ENCODE data around the gene SFMBT2.

Gene SFMBT2

GRCh38 chr10:7264313-7264756 lies 146.5 kb downstream of the SFMBT2 start:
- DNase-seq (ENCODE audit: low read depth), result no peak

DNA sequence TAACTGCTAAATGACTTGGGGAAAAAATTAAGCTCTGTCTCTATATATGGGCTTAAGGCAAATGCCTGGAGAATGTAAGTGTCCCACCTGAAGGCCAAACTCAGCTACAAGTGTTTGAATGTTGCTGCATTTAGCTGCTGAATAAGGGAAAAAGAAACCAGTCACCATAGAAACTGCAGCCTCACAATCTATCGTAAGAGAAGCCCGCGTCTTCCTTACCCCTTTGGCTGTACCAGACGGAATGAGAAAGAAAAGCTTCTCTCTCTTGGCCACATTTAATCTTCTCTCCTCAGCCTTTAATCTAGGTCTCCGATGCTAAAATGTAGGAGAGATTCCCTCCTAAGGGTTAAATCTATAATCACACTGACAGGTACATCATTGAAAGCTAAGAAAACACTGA lies 147.2 kb downstream of the SFMBT2 start:
- DNase-seq (ENCODE audit: low read depth), result no peak

GRCh38 chr10:7261351-7261750 lies 149.5 kb downstream of the SFMBT2 start:
- DNase-seq (ENCODE audit: low read depth), result peak; percentile 16

GRCh38 chr10:7260912-7261311 lies 149.9 kb downstream of the SFMBT2 start:
- no peak for DNase-seq (ENCODE audit: low read depth)

GRCh38 chr10:7260412-7260900 lies 150.4 kb downstream of the SFMBT2 start:
- DNase-seq (ENCODE audit: low read depth), result peak; percentile 92

DNA sequence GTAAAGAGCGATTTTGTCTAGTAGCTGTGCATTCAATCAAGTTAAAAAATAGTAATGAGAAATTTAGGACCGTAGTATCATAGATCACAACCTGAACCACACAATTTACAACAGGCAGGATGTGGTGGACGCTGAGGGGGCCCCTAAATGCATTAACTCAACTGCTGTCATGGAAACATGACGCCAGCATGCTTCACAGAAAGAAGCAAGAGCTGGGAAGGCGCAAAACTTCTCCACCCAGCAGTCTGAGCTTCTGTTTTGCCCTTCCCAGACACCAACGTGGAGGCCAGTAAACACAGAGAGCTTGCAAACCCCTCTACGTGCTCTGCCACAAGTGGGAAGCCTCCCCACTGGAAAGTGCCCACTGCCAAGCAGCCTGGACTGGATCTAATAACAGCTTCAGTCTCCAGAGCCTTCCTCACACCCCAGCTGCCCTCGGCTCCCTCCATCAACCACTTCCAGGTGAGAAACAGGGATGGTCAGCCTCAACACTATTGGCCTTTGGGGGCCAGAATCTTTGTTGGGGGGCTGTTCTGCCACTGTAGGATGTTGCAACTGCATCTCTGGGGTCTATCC lies 151.8 kb downstream of the SFMBT2 start:
- no peak for DNase-seq (ENCODE audit: low read depth)

DNA sequence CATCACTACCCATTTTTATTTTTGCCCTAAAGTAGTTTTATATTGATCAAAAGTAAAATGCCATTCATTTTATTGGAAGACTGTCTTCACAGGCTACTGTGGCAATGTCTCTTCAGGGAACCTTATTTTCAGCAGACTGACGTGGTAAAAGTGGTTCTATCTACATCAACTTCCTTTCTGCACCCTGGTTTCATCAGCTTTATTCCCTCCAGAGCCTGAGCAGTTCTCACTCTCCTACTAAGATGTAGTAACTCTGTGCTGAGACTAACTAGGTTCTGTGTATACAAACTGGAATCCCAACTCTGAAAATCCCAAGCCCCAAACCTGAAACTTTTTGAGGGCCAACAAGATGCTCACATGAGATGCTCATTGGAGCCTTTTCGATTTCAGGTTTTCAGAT lies 155.3 kb downstream of the SFMBT2 start:
- no peak for DNase-seq (ENCODE audit: low read depth)

DNA sequence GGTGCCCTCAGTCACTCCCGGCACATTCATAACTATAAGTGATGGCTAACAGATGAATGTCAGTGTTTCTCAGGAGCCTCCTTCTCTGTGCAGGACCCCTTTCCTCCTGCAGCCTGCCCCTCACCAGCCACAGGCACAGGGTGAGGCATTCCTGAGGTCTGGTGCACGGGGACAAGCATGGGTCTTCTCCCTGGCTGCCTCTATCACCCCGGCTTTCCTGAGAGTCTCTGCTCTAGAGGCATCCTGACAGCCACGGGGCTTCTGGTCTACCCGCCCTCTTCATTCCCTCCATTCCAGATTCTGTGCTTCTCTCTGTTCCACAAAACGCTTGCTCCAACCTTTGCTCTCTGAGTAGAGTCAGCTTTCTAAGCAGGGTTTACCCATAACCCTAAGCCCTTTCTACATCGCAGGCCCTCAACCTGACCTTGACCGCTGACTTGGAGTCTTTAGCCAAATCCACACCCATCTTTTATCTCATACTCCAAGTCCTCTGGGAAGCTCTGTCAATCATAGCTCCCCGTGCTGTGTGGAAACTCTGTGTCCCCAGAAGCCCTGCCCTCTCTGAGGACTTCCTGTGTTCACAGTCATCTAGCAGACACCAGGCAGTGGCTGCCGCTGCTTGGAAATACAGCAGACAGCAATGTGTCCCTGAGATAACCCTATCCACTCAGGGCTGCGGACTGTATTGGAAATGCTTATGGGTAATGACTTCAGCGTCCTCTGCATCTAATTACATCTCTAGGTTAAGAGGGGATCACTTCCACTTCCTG lies 159.0 kb downstream of the SFMBT2 start:
- DNase-seq (ENCODE audit: low read depth), result no peak

GRCh38 chr10:7250236-7250635 lies 160.6 kb downstream of the SFMBT2 start:
- DNase-seq (ENCODE audit: low read depth), result no peak

DNA sequence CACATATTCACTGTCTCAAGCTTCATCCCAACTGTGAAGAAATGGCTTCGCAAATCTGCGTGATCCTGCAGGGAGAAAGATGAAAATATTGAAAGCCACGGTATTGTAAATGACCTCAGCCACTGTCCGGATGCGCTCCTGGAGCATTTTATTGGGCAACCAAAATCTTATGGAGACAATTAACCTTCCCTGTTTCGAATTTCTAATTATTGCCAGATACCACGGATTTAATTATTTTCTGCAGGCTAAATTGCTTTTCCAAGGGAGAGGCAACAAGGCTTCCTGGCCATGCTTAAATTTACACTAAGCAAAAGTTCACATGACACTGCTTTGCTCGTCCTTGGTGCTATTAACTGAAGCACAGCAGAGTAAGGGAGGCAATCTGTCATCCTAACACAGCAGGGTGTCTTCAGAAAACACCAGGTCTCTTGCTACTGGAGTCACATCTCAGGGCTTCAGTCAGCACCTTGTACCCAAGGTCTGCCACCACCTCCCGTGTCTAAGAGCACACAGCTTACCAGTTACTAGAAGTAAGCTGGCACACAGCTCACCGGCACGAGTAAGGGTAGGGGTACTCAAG lies 162.2 kb downstream of the SFMBT2 start:
- DNase-seq (ENCODE audit: low read depth), result no peak

DNA sequence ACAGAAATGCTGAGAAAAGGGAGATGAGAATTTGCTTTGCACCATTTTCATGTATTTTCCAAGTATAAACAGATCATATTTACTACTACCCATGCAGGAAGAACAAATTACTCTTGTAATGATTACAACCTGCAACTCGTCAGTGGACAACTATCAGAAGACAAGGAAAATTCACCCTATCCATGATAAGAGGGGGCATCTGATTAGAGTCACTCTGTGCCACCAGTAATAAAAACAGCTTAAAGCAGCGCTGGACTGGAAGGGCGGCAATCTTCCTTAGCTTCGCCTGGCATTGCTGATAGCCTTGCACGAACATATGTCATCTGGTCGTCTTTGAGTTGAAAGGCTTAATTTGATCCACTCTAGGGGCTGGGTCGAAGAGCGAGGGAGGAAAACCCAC lies 162.7 kb downstream of the SFMBT2 start:
- DNase-seq (ENCODE audit: low read depth), result no peak

DNA sequence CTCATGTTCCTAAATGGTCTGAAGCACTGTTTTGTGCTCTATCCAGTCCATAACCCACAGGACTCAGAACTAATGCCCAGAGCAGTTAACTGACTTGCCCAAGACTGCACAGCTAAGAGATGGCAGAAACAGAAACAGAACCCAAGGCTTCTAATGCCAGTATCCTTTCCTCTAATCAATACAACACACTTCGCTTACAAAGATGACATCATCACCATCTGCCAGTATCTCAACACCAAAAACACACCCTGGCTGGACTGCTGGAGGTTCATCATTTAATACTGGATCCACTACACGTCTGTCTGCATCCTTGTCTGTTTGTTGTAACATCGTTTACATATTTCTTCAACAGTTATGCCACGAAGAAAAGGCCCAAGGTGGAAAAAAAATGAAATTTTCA lies 165.3 kb downstream of the SFMBT2 start:
- DNase-seq (ENCODE audit: low read depth), result no peak

DNA sequence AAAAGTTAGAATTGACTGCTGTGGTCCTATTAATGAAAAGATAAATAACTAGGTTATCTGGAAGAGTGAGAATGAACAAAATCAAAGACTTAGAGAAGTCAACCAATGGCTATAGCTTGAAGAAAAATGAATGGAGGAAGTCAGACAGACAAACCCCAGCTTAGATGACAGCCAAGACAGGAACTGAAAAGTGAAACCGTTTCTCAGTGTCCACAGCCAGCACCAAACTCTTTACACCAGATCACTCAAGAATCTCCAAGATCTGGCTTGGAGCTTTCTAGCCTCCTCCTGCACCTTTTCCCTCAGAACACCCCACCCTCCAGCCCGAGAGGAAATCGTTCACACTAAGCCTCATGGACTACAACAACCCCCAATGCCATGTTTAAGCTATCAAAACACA lies 167.0 kb downstream of the SFMBT2 start:
- no peak for DNase-seq (ENCODE audit: low read depth)

- no peak for DNase-seq (ENCODE audit: low read depth)
Measured at GRCh38 chr10:7243139-7243538, 167.7 kb downstream of the SFMBT2 start.

DNA sequence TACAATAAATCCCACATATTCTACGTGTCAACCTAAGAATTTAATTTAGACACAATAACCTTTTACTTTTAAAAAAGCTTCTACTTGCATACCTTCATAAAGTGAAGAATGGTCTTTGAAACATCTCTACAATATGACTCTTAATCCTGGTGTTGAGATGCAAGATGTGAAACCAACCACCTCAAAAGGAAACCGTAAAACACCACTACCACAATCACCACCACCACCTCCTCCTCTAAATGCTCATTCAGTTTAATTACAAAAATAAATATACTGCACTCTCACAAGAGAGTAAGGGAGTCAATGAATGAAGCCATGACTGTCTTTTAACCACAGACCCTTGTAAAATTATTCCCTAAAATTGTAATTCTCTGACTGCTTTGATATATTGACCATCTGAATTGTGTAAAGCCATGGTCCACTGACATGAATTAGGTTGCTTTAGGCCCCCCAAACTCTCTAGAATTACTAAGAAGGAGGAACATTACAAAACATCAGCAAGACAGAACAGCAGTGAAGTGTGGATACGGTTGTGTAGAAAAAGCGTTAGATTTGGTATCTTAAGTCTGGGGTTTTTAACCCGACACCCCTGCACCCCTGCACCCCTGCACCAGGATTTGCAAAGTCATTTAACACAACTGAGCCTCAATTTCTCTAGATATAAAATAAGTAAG lies 171.4 kb downstream of the SFMBT2 start:
- no peak for DNase-seq (ENCODE audit: low read depth)

DNA sequence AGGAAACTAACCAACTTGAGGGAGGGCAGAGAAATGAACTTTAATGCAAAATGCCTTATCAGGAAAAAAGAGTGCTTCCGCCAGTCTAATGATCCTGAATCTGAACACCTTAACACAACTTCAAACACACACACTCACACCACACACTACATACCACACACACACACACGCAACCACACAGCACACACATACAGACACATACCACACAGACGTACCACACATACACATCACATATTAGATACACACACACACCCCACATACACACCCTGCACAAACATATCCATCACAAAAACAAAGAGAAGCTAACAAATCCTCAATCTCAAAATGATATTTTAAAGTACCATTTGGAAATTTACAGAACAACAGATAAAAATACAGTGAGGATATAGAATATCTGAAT lies 175.5 kb downstream of the SFMBT2 start:
- DNase-seq (ENCODE audit: low read depth), result no peak

- no peak for DNase-seq (ENCODE audit: low read depth)
Measured at GRCh38 chr10:7234109-7234508, 176.7 kb downstream of the SFMBT2 start.

DNA sequence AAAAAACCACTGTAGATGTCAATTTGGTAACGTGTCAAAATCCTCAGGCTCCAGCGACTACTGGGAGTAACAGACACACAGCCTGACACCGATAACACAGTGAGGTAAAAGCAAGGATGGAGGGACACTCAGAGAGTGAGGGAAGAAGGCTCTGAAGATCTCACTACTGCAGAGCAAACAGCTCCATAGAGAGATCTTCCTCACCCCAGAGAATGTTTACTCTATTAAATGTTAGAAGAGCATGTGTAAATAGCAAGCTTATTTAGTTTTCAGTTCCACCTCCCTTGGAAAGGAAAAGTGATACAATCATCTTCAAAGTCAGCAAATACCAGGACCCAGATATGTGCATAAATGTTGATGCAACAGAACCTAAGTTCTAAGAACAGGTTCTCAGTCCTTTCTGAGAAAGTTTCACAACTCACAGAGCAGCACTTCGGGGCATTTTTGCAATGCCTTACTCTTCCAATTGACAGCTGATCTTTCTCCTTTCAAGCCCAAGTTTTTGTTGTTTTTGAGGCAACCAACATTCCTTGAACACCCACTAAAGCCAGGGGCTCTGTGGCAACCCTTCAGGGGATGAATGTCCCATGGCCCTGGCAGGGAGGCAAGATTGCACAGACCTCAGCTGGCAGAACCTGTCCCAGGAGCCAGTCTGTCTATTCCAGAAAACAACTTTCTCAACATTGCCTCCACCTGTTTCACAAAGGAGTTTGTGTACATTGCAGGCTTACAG lies 177.4 kb downstream of the SFMBT2 start:
- no peak for DNase-seq (ENCODE audit: low read depth)

DNA sequence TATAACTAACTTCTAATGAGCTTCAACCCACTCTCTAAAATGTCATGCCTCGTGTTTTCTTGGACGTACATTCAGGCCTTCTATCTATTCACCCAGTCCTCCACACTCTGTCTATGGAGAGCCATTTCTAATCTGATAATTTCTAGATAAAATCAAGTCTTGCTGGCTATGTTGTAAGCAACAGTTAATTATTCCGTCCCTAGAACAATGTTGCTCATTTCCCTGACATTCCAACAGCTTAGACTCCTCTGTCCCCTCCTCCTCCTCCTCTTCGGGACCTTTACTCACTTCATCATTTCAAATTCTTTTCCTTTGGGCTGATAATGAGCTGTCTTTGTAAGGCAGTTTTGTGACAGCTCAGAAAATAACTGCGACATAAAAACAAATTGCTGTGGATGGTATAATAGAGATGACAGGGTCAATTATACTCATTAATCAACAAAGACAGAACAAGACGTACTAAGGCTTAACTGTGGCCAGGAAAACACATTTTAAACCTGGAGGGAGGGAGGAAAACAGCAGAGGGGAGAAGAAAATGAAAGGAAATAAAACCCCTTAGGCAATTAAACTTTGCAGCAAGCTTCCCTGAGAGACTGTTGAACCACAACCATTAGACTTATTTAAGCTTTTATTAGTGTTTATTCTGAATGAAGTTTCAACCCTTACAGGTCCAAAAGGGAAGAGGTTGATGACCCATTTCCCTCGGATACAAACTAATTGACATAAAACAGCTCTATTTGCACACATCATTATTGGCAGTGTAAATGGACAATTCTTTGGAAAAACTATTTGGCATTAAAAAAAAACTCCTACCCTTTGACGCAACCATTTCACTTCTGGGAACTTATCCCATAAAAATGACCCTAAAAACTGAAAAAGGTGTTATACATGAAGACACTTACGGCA lies 179.1 kb downstream of the SFMBT2 start:
- no peak for DNase-seq (ENCODE audit: low read depth)

DNA sequence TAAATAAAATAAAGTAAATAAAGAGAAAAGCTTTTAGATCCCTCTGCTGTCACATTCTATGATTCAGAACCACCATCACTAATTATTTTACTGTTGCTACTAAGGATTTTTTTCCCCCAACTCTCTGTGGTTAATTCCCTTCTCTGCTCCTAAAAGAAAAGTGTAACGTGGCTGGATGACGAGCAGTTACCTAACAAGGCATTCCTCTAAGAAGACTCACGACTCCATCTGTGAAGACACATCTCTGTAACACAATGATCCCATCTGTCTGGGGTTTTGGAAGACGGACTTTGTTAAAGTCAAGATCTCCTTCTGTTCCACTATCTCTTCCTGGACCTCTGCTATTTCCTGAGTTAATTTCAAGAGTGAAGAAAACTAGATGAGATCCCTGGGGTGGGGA lies 179.9 kb downstream of the SFMBT2 start:
- no peak for DNase-seq (ENCODE audit: low read depth)

GRCh38 chr10:7230036-7230435 lies 180.8 kb downstream of the SFMBT2 start:
- no peak for DNase-seq (ENCODE audit: low read depth)
